Natural killer cell (primary cell): ENCODE measurements around the gene CNR2. TPM values are rescaled to one million over a fixed set of nuclear protein-coding genes. Genes with fewer than 3 reads are reported as not detected.

Experiments
- ATAC-seq, 3 donors: fragments of 150-1000 bp in 2 of 3; fragments of 200-7000 bp in 1 of 3; cut with Tn5 transposase; 1 replicate in 1 of 3; 2 replicates in 2 of 3; pipeline ENCODE4 v1.10.0; 2021; ENCODE audit warnings: mild to moderate bottlenecking in 2 of 3, moderate library complexity in 2 of 3
- DNase-seq, 2 donors: peaks; one replicate each; pipeline versions ENCODE4 v3.0.0 to v3.0.0-alpha.2; 2013 to 2021; ENCODE audit warnings: mixed read lengths in 1 of 2
- H3K27ac ChIP-seq: one replicate; pipeline ENCODE4 v1.5.1; 2013; ENCODE audit warnings: mild to moderate bottlenecking, low read length
- H3K27me3 ChIP-seq: one replicate; pipeline ENCODE4 v1.6.1; 2013; ENCODE audit warnings: low read length; ENCODE audit not compliant: control insufficient read depth, insufficient read depth
- H3K36me3 ChIP-seq: one replicate; pipeline ENCODE4 v1.6.1; 2013; ENCODE audit warnings: low read length; ENCODE audit not compliant: control insufficient read depth, insufficient read depth
- H3K4me1 ChIP-seq: one replicate; pipeline ENCODE4 v1.6.1; 2013; ENCODE audit warnings: low read length; ENCODE audit not compliant: control insufficient read depth, insufficient read depth
- H3K4me3 ChIP-seq: one replicate; pipeline ENCODE4 v1.5.1; 2013; ENCODE audit warnings: low read length
- H3K9me3 ChIP-seq: one replicate; pipeline ENCODE4 v1.6.1; 2013; ENCODE audit warnings: low read length; ENCODE audit not compliant: control insufficient read depth, insufficient read depth
- H3K27ac Mint-ChIP-seq, 2 donors: one replicate each; pipeline ENCODE4 v1.8.0; 2022; ENCODE audit warnings: mild to moderate bottlenecking in 2 of 2, mixed read lengths in 2 of 2, moderate library complexity in 1 of 2
- H3K27me3 Mint-ChIP-seq, 2 donors: one replicate each; pipeline ENCODE4 v1.8.0; 2022; ENCODE audit warnings: low read depth in 2 of 2, mixed read lengths in 2 of 2
- H3K36me3 Mint-ChIP-seq: one replicate; pipeline ENCODE4 v1.8.0; 2022; ENCODE audit warnings: mixed read lengths
- H3K4me1 Mint-ChIP-seq, 2 donors: one replicate each; pipeline ENCODE4 v1.8.0; 2022; ENCODE audit warnings: mixed read lengths in 2 of 2
- H3K4me3 Mint-ChIP-seq: one replicate; pipeline ENCODE4 v1.8.0; 2022; ENCODE audit warnings: mild to moderate bottlenecking, moderate library complexity, mixed read lengths
- H3K9me3 Mint-ChIP-seq, 2 donors: one replicate each; pipeline ENCODE4 v1.8.0; 2022; ENCODE audit warnings: mixed read lengths in 2 of 2
- CTCF ChIP-seq: fragments of 200-600 bp; IDR thresholded peaks from one replicate; pipeline ENCODE4 v1.8.0; 2022; ENCODE audit warnings: antibody characterized with exemption
- WGBS: methylation state at CpG from one replicate; pipeline ENCODE4 v1.1.7; 2013; ENCODE audit warnings: missing lambda C conversion rate; ENCODE audit not compliant: insufficient coverage; 5-methylcytosine and 5-hydroxymethylcytosine counted together
- intact Hi-C: fragments of 100-400 bp; cut with micrococcal nuclease; formaldehyde crosslinking; loops from one replicate; pipeline ENCODE4 v1.14.2; 2022
- total RNA-seq, 4 donors: library from RNA; stranded (reverse); fragments of 120-200 nt in 1 of 4; gene quantifications; one replicate each; pipeline versions ENCODE4 v1.2.3 to v1.2.4, GENCODE V29; 2013 to 2022

The CNR2 gene
- total RNA-seq, 3 donors from 2014 or later (not counting 1 experiment from before 2014, with no cell fraction given): 5.3 to 12.0 (median 6.1) TPM

- Histone ChIP-seq H3K27ac (no peak overlapping the region), H3K36me3 (no peaks in the 10 kb centered on the region), H3K4me3 (no peak overlapping the region), H3K27me3 (no peaks in the 10 kb centered on the region), H3K4me1 (no peaks in the 10 kb centered on the region), H3K9me3 (no peaks in the 10 kb centered on the region)
- H3K4me3 Mint-ChIP-seq: no peak overlapping the region
- ATAC-seq (no peak), DNase-seq (no peak)
- TF ChIP-seq CTCF: no peak
- H3K36me3 Mint-ChIP-seq: peaks cover 7% of the 10 kb centered on the region
- H3K27me3 Mint-ChIP-seq: peaks cover 10 to 18% of the 10 kb centered on the region in 2 donors
- intact Hi-C loops: no loop called here
- no peak overlapping the region for H3K27ac Mint-ChIP-seq
- H3K4me1 Mint-ChIP-seq: no peaks in the 10 kb centered on the region
- H3K9me3 Mint-ChIP-seq: peaks cover 2 to 5% of the 10 kb centered on the region in 2 donors
Measured at GRCh38 chr1:23947366-23947765, 34.2 kb upstream of the CNR2 start.

- Mint-ChIP-seq H3K4me3 (no peak overlapping the region), H3K27me3 (no peaks in the 10 kb centered on the region), H3K4me1 (no peaks in the 10 kb centered on the region), H3K27ac (no peak overlapping the region), H3K9me3 (no peaks in the 10 kb centered on the region), H3K36me3 (no peaks in the 10 kb centered on the region)
- DNase-seq: no peak
- intact Hi-C loops: no loop called here
- Histone ChIP-seq H3K4me1 (no peaks in the 10 kb centered on the region), H3K27me3 (no peaks in the 10 kb centered on the region), H3K36me3 (no peaks in the 10 kb centered on the region), H3K9me3 (no peaks in the 10 kb centered on the region), H3K4me3 (no peak overlapping the region), H3K27ac (no peak overlapping the region)
- WGBS: 94% methylated on average over 6 of the region's 6 CpGs
- ATAC-seq: no peak
- TF ChIP-seq CTCF: no peak
Measured at GRCh38 chr1:23936481-23937176, 23.5 kb upstream of the CNR2 start.

GRCh38 chr1:23931491-23931880 lies 18.3 kb upstream of the CNR2 start:
- Mint-ChIP-seq H3K4me1 (no peaks in the 10 kb centered on the region), H3K4me3 (no peak overlapping the region), H3K27me3 (peaks cover 0 to 6% of the 10 kb centered on the region in 2 donors), H3K36me3 (no peaks in the 10 kb centered on the region), H3K27ac (no peak overlapping the region), H3K9me3 (no peaks in the 10 kb centered on the region)
- Histone ChIP-seq H3K27ac (peak overlapping the region; percentile 35), H3K9me3 (no peaks in the 10 kb centered on the region), H3K4me3 (no peak overlapping the region), H3K36me3 (no peaks in the 10 kb centered on the region), H3K27me3 (no peaks in the 10 kb centered on the region), H3K4me1 (peaks cover 5% of the 10 kb centered on the region)
- TF ChIP-seq CTCF: no peak
- intact Hi-C loops: no loop called here
- DNase-seq: no peak
- WGBS: 75% methylated on average over 1 of the region's 1 CpG
- no peak for ATAC-seq

GRCh38 chr1:23930861-23931490 lies 17.8 kb upstream of the CNR2 start:
- ATAC-seq (no peak), DNase-seq (no peak)
- WGBS: 69% methylated on average over 10 of the region's 11 CpGs
- Histone ChIP-seq H3K4me1 (peaks cover 5% of the 10 kb centered on the region), H3K36me3 (no peaks in the 10 kb centered on the region), H3K4me3 (no peak overlapping the region), H3K27me3 (no peaks in the 10 kb centered on the region), H3K9me3 (no peaks in the 10 kb centered on the region), H3K27ac (peak overlapping the region; percentile 35)
- Mint-ChIP-seq H3K4me3 (no peak overlapping the region), H3K27ac (no peak overlapping the region), H3K4me1 (no peaks in the 10 kb centered on the region), H3K9me3 (no peaks in the 10 kb centered on the region), H3K27me3 (peaks cover 0 to 6% of the 10 kb centered on the region in 2 donors), H3K36me3 (no peaks in the 10 kb centered on the region)
- intact Hi-C loops: no loop called here
- TF ChIP-seq CTCF: no peak
